Nephron (organoid): ENCODE measurements around the gene OR6C65.
"Not testable (repeated sequence)": the region's sequence is repeated elsewhere in the genome, so short reads cannot be mapped to it uniquely, and the experiment has no call there.

Source experiments
- H3K27ac Mint-ChIP-seq, 3 experiments: 2 replicates each; pipeline ENCODE4 v1.8.0; 2020; ENCODE audit warnings: mixed read lengths in 3 of 3, mild to moderate bottlenecking in 2 of 3, moderate library complexity in 1 of 3
- H3K27me3 Mint-ChIP-seq: 2 replicates; pipeline ENCODE4 v1.8.0; 2021; ENCODE audit warnings: low read depth, mild to moderate bottlenecking, moderate library complexity, mixed read lengths
- H3K36me3 Mint-ChIP-seq: 2 replicates; pipeline ENCODE4 v1.8.0; 2020; ENCODE audit warnings: low read depth, mixed read lengths
- H3K4me1 Mint-ChIP-seq: 2 replicates; pipeline ENCODE4 v1.8.0; 2020; ENCODE audit warnings: mixed read lengths
- H3K4me3 Mint-ChIP-seq, 3 experiments: 2 replicates each; pipeline ENCODE4 v1.8.0; 2020; ENCODE audit warnings: mild to moderate bottlenecking in 3 of 3, mixed read lengths in 3 of 3, moderate library complexity in 2 of 3
- H3K9me3 Mint-ChIP-seq: 2 replicates; pipeline ENCODE4 v1.8.0; 2020; ENCODE audit warnings: mixed read lengths
- TF ChIP-seq, protein P1 (sequence below), 3 experiments: fragments of 200-600 bp; sonication (generic); IDR thresholded peaks; one replicate each; pipeline ENCODE4 v1.5.0; 2021; ENCODE audit warnings: antibody characterized with exemption in 3 of 3; ENCODE audit not compliant: unreplicated experiment in 3 of 3

OR6C65 gene

DNA sequence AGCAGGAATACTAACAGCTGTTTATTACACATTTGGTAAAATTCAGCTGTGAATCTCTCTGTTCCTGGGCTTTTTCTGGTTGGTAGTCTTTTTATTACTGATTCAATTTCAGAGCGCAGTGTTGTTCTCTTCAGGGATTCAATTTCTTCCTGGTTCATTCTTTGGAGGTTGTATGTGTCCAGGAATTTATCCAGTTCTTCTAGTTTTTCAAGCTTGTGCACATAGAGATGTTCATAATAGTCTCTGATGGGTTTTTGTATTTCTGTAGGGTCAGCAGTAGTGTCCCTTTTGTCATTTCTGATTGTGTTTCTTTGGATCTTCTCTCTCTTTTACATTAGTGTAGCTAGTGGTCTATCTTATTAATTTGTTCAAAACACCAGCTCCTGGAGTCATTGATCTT, 16.6 kb downstream of the OR6C65 start:
- no peak overlapping the region for H3K4me3 Mint-ChIP-seq
- no peaks in the 10 kb centered on the region for H3K4me1 Mint-ChIP-seq
- H3K36me3 Mint-ChIP-seq = no peaks in the 10 kb centered on the region
- TF ChIP-seq, protein P1, sequence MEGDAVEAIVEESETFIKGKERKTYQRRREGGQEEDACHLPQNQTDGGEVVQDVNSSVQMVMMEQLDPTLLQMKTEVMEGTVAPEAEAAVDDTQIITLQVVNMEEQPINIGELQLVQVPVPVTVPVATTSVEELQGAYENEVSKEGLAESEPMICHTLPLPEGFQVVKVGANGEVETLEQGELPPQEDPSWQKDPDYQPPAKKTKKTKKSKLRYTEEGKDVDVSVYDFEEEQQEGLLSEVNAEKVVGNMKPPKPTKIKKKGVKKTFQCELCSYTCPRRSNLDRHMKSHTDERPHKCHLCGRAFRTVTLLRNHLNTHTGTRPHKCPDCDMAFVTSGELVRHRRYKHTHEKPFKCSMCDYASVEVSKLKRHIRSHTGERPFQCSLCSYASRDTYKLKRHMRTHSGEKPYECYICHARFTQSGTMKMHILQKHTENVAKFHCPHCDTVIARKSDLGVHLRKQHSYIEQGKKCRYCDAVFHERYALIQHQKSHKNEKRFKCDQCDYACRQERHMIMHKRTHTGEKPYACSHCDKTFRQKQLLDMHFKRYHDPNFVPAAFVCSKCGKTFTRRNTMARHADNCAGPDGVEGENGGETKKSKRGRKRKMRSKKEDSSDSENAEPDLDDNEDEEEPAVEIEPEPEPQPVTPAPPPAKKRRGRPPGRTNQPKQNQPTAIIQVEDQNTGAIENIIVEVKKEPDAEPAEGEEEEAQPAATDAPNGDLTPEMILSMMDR (IDR thresholded peaks at IDR 0.05; ENCODE audit: unreplicated experiment in 3 of 3) = no peak
- H3K27ac Mint-ChIP-seq = no peak overlapping the region
- H3K27me3 Mint-ChIP-seq = no peaks in the 10 kb centered on the region
- H3K9me3 Mint-ChIP-seq = peaks cover 14% of the 10 kb centered on the region

DNA sequence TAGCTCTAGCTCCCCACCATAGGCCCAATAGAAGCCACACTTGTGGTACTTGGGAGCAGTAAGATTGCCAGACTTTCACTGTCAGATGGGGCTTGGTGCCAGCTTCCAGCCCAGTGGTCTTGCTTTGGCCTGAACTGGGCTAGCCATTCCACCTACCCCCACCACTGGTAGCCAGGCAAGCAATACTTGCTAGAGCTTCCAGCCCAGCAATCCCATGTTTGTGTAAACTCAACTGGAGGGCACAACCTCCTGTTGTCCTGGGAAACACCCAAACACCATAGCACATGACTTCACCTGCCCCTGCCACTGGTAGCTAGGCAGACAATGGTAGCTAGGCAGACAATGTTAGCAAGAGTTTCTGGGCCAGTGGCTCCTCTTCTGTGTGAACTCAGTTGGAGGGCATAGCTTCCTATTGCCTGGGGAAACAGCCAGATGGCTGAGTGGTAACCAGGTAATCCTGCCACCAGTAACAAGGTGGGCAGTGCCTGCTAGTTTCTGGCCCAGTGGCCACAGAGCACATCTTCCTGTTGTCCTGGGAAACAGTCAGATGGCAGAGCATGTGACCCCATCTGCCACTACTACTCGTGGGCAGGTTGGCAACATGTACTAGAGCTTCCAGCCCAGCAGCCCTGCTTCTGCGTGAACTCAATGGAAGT, 20.1 kb downstream of the OR6C65 start:
- Mint-ChIP-seq H3K36me3 (no peaks in the 10 kb centered on the region), H3K27me3 (no peaks in the 10 kb centered on the region), H3K4me3 (no peak overlapping the region), H3K27ac (no peak overlapping the region), H3K9me3 (peaks cover 17% of the 10 kb centered on the region), H3K4me1 (no peaks in the 10 kb centered on the region)
- TF ChIP-seq, protein P1 (IDR thresholded peaks at IDR 0.05; ENCODE audit: unreplicated experiment in 3 of 3) = no peak

DNA sequence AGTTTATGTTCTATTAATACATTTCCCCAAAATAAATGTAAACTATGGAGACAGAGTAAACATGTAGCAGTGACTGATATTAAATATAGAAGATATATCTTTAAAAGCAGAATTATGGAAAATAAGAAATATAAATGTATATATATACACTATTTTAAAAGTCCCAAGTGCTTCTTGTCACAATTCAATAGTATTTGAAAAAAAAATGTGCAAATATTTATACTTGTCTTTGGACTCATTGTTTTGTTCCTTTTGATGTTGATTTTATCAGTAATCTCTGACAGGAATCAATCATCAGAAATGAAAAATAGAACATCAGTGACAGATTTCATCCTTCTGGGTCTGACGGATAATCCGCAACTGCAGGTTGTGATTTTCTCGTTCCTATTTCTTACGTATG, 25.6 kb downstream of the OR6C65 start, which contains the start of gene OR6C76:
Gene OR6C76, plus strand, starts transcription at position 301 of the 400 bp plus-strand sequence. Its CDS starts 0 bp downstream, at position 301.
- Mint-ChIP-seq H3K4me3 (no peak within 1 kb of the TSS), H3K27ac (no peak within 1 kb of the TSS), H3K36me3 (no peaks in the 10 kb centered on the region), H3K4me1 (no peaks in the 10 kb centered on the region), H3K9me3 (peaks cover 2% of the 10 kb centered on the region), H3K27me3 (peaks cover 4% of the 10 kb centered on the region)
- TF ChIP-seq, protein P1 (IDR thresholded peaks at IDR 0.05; ENCODE audit: unreplicated experiment in 3 of 3) = no peak

DNA sequence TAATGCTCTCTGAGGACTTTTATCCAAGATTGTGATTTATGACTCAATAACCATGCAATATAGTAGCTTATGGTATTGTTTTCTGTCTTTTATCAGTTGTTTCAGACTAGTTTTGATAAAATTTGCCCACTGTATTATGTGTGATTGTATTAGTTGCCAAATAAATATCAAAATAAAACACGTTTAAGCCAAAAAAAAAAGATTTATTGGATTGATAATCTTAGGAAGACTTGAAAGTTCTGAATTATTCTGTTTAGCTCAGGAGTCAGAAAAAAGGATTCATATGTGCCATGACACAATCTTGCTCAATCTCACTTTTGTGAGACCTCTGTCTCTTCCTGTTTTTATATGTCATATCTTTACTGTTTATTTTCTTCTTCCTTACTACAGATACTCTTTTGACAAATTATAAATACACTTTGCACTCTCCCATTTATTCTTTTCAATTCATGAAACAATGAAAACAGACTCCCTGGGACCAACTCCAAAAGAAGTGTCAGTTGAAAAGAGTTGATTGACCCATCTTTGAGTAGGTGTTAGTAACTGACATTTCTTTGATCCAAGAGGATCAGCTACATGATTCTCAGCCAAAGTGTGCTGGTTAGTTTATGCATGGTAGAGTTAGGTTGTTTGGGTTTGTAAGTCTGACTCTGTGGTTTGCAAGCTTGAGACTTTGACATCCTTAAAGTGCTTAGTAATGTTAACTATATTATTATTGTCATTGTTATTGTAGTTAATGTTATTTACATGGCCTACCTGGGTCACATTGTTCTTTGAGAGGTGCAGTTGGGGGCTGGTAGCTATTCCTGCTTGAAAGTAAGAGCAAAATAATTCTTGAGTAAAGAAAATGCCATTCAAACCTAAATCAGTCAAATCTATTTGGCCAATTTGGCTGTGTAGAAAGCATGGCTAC, 28.3 kb downstream of the OR6C65 start:
- H3K27me3 Mint-ChIP-seq = peaks cover 4% of the 10 kb centered on the region
- H3K4me1 Mint-ChIP-seq = no peaks in the 10 kb centered on the region
- no peak overlapping the region for H3K4me3 Mint-ChIP-seq
- no peak overlapping the region for H3K27ac Mint-ChIP-seq
- TF ChIP-seq, protein P1 (IDR thresholded peaks at IDR 0.05; ENCODE audit: unreplicated experiment in 3 of 3) = no peak
- H3K9me3 Mint-ChIP-seq = no peaks in the 10 kb centered on the region
- H3K36me3 Mint-ChIP-seq = no peaks in the 10 kb centered on the region

DNA sequence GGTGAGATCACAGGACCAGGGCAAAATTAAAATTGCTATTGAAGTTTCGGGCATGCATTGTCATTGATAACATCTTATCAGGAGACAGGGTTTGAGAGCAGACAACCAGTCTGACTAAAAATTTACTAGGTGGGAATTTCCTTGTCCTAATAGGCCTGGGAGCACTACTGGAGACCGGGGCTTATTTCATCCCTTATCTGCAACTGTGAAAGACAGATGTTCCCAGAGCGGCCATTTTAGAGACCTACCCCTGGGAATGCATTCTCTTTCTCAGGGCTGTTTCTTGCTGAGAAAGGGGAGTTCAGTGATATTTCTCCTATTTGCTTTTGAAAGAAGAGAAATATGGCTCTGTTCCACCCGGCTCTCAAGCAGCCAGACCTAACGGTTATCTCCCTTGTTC, 40.9 kb downstream of the OR6C65 start:
- H3K4me1 Mint-ChIP-seq, H3K27me3 Mint-ChIP-seq, H3K36me3 Mint-ChIP-seq, H3K4me3 Mint-ChIP-seq, H3K27ac Mint-ChIP-seq: not testable (repeated sequence)
- H3K9me3 Mint-ChIP-seq = peaks cover 16% of the 10 kb centered on the region

DNA sequence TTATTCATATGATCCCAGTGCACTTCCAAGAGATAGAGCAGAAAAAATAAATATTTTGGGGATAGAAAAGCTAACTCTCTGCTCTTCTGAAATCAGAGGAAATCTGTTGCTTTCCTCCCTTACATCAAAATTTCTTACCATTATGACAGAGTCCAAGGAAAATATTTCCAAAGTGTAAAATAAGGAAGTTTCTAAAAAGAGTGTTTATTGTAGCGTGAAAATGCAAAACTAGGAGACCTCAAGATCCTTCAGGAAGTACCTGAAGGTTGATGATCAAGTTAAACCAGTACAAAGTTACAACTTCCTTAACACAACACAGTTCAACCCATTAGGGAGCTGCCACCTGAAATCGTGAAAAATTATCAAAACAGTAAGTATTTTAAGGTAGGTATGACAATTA, 43.4 kb downstream of the OR6C65 start, which contains the start of gene OR6C2:
Gene OR6C2, plus strand, starts transcription at position 301 of the 400 bp plus-strand sequence. CDS start 8,138 bp downstream, outside the sequence.
- no peaks in the 10 kb centered on the region for H3K4me1 Mint-ChIP-seq
- no peaks in the 10 kb centered on the region for H3K36me3 Mint-ChIP-seq
- H3K4me3 Mint-ChIP-seq = no peak within 1 kb of the TSS
- peaks cover 16% of the 10 kb centered on the region for H3K9me3 Mint-ChIP-seq
- TF ChIP-seq, protein P1 (IDR thresholded peaks at IDR 0.05; ENCODE audit: unreplicated experiment in 3 of 3) = no peak
- H3K27me3 Mint-ChIP-seq = no peaks in the 10 kb centered on the region
- no peak within 1 kb of the TSS for H3K27ac Mint-ChIP-seq
